ENCODE results near the gene GRIK4.
"Not testable (repeated sequence)": the region's sequence is repeated elsewhere in the genome, so short reads cannot be mapped to it uniquely, and the experiment has no call there.

Gene GRIK4

DNA sequence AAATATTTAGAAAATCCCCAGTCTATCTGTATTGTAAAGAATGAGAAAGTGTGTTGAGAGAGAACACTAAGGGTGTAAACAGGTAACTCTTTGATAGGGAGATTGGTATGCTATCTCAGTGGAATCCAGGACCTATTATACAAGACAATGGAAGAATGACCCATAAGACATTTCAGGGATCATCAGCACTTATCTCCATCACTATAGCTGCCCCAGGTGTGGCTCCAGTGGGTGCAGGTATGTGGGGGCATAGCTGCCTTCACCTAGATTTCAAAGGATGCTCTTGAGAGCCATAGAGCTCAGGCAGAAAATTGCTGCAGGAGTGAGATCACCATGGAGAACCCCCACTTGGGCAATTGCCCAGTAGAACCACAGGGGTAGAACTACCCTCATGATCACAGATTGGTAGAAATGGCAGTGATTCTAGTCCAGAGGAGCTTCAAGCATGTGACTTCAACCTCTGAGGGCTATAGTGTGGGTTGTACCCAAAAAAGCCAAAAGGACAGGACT, 260.1 kb downstream of the GRIK4 start:
- no peak for DNase-seq (ENCODE audit: low read depth in 1 of 2, low spot score in 1 of 2)

DNA sequence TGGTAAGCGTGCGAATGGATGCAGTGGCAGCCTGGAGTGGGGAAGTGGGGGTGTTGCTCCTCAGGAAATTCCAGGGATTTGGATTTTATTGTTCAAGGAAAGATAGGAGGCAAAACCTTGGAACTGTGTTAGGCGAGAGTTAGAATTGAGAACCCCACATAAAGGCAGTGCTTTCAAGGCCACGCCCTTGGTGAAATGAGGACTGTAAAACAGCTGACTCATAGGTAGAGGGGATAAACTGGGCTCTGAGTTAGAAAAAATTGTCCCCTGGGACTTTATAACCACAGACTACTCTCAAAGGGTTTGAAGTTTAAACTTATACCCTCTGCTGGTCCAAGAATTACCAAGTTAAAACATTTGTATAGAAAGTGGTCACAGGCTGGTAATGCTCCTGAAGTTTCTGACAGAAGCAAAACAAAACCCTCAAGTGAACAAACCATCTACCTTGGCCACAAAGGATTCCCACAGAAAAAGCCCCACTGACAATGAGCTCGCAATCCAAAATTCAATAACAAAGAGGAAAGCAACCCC, 262.0 kb downstream of the GRIK4 start:
- DNase-seq (ENCODE audit: low read depth in 1 of 2, low spot score in 1 of 2) = no peak

DNA sequence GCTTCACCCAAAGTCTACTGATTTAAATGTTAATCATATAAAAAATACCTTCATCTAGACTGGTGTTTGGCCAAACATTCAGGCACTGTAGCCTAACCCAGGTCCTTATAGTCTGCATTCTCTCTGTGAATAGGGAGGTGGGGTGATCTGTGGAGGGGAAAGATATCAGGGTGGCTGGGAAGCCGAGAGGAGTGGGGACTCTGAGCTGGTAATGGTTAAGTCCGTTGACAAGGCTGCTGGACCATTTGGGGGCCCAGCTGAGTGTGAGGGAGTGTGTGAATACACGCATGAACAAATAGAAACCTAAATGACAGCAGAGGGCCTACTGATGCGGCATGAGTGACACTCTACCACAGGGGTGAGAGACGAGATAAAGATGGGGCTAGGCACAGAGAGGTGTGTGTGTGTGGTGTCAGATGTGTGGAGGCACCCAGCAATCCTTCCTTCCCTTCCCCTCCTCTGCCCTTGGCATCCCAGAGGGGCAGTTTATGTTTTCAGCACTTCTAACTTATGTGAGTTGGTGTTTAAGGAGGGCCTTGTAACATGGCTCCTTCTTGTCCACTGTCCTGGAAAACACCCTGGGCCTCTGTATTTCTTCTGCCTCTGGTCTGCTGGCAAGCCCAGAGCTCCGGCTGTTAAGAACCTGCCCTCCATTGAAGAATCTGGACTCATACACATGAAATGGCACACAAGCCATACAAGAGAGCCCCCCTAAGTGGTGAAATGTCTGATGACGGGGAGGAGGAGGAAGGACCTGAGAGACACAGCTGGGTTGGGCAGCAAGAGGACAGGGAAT, 263.2 kb downstream of the GRIK4 start:
- no peak for DNase-seq (ENCODE audit: low read depth in 1 of 2, low spot score in 1 of 2)

DNA sequence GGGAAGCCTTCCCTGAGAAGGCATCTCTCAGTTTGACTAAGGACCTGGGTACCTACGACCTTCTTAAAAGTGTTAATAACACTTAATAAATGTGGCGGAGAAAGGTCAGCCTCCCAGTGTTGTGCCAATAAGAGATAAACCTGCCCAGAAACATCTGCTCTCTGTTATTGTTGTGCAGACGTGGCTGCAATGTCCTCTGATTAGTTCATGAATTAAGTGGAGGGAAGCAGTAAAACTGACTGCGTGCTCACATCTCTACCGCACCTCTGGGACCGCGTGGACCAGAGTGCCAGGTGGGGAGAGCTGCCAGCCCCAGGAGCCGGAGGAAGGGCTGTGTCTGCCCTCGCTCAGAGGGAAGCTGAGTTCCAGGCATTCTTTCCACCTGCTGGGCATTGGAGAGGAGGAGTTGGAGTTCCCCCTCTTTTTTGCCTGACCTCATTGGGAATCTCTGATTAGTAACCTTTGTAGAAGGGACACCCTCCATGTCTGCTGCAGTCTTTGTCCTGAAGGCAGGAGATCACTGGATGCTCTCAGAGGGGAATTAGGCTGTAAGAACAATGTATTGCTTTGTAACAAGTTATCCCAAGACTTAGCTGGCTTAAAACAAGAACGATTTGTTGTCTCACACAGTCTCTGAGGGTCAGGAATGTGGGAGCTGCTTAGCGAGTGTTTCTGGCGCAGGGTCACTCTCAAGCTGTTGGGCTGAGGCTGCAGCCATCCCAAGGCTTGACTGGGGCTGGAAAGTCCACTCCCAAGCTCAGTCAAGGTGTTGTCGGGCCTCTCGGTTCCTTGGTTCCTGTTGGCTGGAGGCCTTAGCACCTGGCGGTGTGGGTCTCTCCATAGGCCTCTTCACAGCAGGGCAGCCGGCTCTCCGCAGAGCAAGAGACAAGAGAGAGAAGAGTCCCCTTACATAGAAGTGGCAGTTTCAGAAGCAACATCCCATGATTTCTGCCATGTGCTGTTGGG, 264.7 kb downstream of the GRIK4 start:
- no peak for DNase-seq (ENCODE audit: low read depth in 1 of 2, low spot score in 1 of 2)

DNA sequence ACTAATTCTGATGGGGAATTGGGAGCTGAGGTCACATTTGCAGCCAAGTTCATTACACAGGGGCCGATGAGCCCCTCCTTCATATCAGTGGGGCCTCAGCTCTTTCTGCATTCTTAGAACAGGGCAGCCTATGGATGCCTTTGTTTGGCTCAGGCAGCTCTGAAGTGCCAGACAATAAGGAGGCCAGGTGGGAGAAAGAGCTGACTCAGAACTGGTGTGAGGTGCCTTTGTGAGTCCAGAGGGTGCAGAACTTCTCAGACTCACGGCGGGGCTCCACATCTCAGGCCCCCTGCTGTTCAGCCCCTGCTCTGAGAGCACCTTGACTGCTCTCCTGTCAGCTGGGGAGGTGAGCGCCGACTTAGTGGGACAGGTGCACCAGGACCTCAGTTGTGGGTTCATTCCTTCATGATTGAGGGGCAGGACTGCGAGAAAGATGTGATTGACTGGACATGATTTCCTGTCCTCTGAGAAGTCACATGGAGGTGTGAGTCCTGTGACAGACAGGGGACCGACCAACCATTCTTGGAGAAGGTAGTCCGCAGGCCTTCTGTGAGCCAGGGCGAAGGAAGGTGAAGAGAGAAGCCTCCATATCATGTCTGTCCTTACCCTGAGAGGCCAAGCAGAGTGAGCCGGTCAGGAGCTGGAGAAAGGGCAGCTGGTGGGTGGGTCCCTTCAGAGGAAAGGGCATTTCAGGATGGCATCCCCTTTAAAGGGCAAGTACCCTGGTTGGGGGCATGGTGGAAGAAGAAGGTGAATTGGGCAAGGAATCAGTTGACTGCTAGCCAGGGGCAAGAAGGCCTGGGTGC, 267.3 kb downstream of the GRIK4 start:
- DNase-seq (ENCODE audit: low read depth in 1 of 2, low spot score in 1 of 2) = no peak

DNA sequence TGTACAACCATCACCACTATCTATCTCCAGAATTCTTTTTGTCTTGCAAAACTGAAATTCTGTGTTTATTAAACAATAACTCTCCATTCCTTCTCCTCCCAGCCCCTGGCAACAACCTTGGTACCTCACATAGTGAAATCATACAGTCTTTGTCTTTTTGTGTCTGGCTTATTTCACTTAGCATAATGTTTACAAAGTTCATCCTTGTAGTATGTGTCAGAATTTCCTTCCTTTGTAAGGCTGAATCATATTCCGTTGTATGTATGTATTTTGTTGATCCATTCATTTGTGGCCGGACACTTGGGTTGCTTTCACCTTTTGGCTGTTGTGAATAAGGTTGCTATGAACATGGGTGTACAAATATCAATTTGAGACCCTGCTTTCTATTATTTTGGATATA, 268.7 kb downstream of the GRIK4 start:
- no peak for DNase-seq (ENCODE audit: low read depth in 1 of 2, low spot score in 1 of 2)

DNA sequence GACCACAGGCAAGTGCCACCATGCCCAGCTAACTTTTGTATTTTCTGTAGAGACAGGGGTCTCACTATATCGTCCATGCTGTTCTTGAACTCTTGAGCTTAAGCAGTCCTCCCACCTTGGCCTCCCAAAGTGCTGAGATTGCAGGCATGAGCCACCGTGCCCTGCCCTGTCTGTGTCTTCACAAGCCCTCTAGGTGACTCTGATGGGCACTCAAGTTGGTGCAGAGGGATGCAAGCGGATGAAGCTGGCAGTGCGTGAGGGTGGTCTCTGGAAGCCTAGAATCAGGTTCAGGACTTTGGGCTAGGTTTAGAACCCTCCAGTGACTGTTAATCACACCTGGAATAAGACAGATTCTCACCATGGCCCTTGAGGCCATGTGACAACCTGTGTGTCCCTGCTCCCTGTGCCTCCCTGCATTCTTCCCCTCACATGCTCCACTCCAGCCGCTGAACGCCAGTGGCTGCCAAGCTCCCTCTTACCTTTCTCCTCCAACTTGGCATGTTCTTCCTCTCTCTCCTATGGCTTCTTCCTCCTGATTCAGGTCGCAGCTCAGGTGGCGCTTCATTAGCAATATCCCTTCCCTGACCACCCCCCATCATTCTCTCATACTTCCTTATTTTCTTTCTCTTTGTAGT, 270.1 kb downstream of the GRIK4 start:
- DNase-seq (ENCODE audit: low read depth in 1 of 2, low spot score in 1 of 2) = no peak

DNA sequence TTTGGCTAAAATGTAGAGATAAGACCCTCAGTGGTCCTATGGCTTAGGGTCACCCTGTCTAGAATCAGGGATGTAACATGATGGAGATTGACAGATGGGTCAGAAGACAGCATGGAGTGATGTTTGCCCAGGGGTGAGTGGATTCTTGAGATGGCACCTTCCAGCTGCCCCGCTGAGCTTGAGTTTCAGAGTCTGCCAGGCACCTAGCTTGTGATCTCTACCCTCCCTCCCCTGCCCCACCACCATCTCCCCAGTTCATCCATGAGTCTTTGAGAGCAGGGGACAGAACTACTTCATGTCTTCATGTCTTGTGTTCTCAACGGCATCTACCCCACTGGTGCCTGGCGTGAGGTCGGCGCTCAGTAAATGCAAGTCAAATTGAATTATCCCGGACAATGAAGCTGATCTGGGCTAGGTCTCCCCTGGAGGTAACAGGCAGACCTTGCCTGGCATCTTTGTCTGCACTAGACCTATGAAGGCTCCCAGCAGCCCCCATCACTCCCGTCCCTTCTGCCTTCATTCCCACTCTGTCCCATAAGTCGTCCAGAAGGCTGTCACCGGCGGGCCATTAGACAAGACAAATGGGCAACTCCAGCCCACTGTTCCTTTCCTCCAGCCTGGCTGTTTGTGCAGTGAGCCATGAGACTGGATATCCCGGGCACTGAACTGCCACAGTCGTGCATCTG, 273.2 kb downstream of the GRIK4 start:
- no peak for DNase-seq (ENCODE audit: low read depth in 1 of 2, low spot score in 1 of 2)

DNA sequence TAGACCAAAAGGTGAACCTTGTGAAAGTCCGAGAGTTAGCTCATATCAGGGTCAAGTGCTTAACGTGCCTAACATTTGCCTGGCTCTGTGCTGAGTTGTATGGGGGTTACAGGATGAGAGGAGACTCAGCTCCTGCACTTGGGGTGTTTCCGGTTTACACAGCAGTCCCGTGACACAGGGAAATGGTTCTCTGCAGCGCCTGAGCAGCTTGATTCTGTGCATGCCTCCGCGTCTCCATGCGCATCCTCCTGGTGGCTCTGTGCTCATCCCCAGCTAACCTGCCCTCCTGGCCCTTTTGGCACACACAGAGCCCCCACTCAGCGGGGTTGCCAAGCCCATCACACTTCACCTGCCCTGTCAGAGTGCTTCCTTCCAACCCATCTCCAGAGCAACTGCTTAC, 274.0 kb downstream of the GRIK4 start:
- DNase-seq (ENCODE audit: low read depth in 1 of 2, low spot score in 1 of 2) = no peak

DNA sequence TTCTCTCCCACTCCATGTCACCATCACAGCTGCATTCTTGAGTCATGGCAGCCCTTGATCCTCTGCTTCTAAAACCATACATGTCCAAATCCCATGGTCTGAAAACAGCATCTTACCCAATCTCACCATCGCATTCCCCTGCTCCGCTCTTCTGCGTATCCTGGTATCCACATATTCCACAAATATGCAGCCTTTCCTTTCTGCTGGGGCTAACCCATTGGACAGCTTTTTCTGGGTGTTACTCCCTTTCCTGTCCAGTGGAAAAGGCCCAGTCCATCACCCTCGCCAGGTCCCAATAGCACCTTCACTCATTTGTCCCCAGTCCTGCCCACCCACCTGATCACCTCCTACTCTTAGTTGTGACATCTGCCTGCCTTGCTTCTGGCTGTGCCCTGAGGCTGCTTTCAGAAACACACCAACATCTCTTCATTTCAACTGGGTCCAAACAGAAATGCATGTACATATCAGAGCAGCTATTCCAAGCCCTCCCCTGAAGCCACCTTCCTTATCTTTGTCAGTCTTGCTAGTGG, 274.7 kb downstream of the GRIK4 start:
- DNase-seq (ENCODE audit: low read depth in 1 of 2, low spot score in 1 of 2) = no peak

DNA sequence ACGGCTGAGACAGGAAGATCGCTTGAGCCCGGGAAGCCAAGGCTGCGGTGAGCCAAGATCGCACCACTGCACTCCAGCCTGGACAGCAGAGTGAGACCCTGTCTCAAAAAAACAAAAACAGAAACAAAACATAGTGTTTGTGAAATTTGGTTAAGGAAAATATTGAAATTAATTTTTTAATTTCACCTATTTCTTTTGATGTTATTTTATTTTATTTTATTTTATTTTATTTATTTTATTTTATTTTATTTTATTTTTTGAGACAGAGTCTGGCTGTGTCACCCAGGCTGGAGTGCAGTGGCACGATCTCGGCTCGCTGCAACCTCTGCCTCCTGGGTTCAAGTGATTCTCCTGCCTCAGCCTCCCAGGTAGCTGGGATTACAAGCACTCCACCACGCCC, 275.7 kb downstream of the GRIK4 start:
- not testable (repeated sequence) for DNase-seq (ENCODE audit: low read depth in 1 of 2, low spot score in 1 of 2)

DNA sequence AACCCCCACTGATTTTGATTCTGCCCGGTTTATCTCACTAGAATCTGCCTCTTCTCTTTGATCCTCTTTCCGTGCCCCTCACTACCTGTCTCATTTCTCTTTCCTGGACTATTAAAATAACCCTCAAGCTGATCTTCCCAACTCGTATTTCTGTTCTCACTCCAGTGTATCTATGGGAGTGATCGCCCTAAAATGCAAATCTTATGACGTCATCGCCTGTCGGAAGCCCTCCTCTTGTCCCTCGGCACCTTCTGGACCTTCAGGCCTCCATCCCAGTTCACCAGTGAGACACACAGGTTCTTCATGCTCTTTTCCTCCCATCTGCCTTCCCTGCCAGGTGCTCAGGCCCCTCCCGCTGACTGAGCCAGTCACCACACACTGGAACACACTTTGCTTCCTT, 277.8 kb downstream of the GRIK4 start:
- DNase-seq (ENCODE audit: low read depth in 1 of 2, low spot score in 1 of 2) = no peak

DNA sequence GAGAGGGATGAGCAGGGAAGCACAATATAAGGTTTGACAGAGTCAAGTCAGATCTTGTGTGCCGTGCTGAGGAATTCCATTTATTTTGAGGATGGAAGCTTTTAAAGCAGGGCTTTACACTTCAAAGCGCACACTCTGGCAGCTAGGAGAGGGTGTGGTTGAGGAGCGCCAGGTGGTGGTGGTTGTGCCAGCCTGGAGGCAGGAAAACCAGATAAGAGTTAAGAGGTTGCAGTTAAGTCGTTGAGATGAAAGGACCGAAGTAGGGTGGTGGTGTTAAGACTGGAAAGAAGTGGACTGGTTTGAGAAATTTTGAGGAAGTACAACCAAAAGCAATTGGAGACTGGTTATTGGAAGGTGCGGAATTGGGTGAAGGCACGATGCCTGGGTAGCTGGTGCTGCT, 280.8 kb downstream of the GRIK4 start:
- no peak for DNase-seq (ENCODE audit: low read depth in 1 of 2, low spot score in 1 of 2)

DNA sequence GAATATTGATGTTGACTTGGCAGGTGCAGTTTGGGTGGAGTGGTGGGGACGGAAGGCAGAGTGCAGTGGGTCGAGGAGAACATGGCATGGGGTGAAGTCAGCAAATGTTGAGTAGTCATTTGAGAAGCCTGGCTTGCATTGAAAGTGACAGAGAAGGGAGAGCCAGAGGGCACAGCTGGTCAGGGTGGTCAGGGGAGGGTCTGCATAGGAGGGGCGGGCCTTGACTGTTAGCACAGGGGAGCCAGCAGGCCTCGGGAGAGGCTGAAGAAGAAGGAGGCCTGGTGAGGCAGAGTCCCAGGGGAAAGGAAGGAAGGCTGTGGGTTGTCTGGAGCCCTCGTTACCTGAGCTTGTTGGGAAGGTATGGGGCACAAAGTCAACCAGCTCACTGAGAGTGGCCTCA, 281.6 kb downstream of the GRIK4 start:
- no peak for DNase-seq (ENCODE audit: low read depth in 1 of 2, low spot score in 1 of 2)

DNA sequence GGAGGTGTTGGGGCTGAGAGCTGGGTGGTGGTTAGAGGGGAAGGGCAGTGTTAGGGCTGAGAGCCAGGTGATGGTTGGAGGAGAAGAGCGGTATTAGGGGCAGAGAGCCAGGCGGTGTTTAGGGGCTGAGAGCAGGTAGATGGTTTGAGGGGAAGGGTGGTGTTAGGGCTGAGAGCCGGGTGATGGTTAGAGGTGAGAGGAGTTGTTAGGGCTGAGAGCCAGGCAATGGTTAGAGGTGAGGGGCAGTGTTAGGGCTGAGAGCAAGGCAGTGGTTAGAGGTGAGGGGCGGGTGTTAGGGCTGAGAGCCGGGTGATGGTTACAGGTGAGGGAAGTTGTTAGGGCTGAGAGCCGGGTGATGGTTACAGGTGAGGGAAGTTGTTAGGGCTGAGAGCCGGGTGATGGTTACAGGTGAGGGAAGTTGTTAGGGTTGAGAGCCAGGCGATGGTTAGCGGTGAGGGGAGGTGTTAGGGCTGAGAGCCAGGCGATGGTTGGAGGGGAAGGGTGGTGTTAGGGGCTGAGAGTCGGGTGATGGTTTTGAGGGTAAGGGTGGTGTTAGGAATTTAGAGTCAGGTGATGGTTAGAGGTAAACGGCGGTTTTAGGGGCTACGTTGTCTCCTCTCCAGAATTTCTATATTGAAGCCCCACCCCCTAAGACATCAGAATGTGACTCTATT, 282.4 kb downstream of the GRIK4 start:
- no peak for DNase-seq (ENCODE audit: low read depth in 1 of 2, low spot score in 1 of 2)

DNA sequence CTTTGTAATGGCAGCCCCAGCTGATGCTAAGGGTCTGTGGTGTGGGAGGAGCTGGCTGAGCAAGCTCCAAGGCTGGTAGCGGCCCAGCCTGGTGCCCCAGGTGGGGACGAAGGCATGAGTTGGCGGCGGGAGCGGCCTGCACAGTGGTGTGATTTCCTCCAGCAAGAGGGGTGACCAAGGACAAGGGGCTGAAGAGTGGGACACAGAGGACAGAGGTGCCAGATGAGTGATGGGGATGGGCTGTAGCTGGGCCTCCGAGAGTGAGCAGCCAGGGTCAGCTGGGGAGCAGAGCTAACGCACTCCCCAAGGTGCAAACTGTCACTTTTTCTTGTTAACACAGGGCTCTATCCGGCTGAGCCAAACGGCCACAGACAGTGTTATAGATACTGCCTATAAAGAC, 283.2 kb downstream of the GRIK4 start:
- no peak for DNase-seq (ENCODE audit: low read depth in 1 of 2, low spot score in 1 of 2)

DNA sequence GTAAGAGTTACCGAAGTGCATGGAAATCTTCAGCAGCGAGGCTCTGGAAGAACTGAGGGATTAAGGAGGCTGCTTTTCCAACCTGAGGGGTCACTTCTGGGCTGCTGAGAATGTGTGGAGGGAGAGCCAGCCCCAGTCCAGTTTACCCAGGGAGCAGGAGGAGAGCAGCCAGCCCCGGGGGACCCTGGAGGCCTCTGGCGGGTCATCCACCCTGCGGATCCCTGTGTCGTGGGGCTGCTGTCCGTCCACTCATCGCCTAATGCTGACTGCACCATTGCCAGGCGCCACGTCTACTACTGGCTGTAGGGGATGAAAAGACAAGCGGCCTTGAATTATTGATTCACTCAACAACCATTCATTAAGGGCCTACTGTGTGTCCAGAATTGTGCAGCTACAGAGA, 283.6 kb downstream of the GRIK4 start:
- no peak for DNase-seq (ENCODE audit: low read depth in 1 of 2, low spot score in 1 of 2)

DNA sequence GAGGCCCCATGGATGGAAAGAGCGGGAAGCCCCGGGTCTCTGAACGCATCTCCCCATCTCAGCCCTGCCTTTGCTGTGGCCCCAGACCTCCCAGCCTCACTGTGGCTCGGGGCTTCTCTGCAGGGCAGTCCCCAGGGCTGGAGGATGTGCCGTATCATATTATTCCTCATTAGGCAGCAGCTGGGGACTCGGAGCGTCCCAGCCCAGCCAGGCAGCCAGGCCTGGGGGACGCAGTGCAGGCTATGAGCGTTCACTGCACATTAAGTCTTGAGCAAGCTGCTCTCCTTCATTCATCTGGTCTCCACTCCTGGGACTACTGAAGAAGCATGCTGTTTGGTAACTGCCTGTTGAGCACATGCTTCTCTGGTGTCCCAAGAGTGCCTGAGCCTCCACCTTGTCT, 285.6 kb downstream of the GRIK4 start:
- DNase-seq (ENCODE audit: low read depth in 1 of 2, low spot score in 1 of 2) = no peak

DNA sequence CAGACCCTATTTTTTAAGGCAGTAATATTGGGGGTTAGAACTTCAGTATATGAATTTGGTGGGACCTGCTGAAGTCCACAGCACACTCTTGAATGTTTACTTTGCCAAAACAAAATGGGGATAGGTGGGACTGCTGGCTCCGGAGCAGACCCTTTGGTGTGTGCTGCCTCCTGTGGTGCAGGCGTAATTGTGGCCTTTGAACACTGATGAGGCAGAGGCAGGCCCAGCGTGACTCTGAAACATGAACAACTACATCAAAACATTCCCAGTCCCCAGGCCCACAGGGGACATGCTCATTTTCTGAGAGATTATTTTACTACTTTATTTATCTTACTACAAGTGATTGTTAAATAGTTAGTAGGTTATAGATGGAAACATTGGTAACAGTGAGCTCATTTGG, 287.3 kb downstream of the GRIK4 start:
- DNase-seq (ENCODE audit: low read depth in 1 of 2, low spot score in 1 of 2) = no peak

All from activated CD4-positive, alpha-beta T cell treated with anti-CD3 and anti-CD28 coated beads, Interleukin-2, amount 50 U/mL, for 24 hours (primary cell).